MM.1S (cell line): ENCODE data around the gene MSRB1.

ENCODE experiments used
- DNase-seq: peaks from one replicate; pipeline ENCODE4 v3.0.0-alpha.2; 2015
- H2AFZ ChIP-seq: fragments of 300-600 bp; sonication (generic); 2 replicates; pipeline ENCODE4 v1.6.0; 2016; ENCODE audit warnings: antibody characterized with exemption, low read length
- H3F3A ChIP-seq: fragments of 300-600 bp; sonication (generic); 2 replicates; pipeline ENCODE4 v1.6.1; 2016; ENCODE audit warnings: mild to moderate bottlenecking, antibody characterized with exemption, low read length, moderate library complexity, mixed read lengths; ENCODE audit not compliant: insufficient read depth
- H3K27ac ChIP-seq: fragments of 300-600 bp; sonication (generic); 2 replicates; pipeline ENCODE4 v1.5.1; 2016; ENCODE audit warnings: mild to moderate bottlenecking, low read length
- H3K27me3 ChIP-seq: fragments of 300-600 bp; sonication (generic); replicated peaks from 2 replicates; pipeline ENCODE4 v1.6.0; 2016; ENCODE audit warnings: low read length; ENCODE audit not compliant: insufficient read depth
- H3K36me3 ChIP-seq: fragments of 300-600 bp; sonication (generic); replicated peaks from 2 replicates; pipeline ENCODE4 v1.6.1; 2016; ENCODE audit warnings: mild to moderate bottlenecking, low read length, mixed read lengths; ENCODE audit not compliant: insufficient read depth
- H3K4me1 ChIP-seq: fragments of 300-600 bp; sonication (generic); 2 replicates; pipeline ENCODE4 v1.6.1; 2016; ENCODE audit warnings: low read length, mixed read lengths
- H3K4me2 ChIP-seq: fragments of 300-600 bp; sonication (generic); 2 replicates; pipeline ENCODE4 v1.6.0; 2016; ENCODE audit warnings: low read depth, low read length
- H3K4me3 ChIP-seq: fragments of 300-600 bp; sonication (generic); 2 replicates; pipeline ENCODE4 v1.5.1; 2016; ENCODE audit warnings: low read length, mixed read lengths
- H3K79me2 ChIP-seq: fragments of 300-600 bp; sonication (generic); 2 replicates; pipeline ENCODE4 v1.6.1; 2016; ENCODE audit warnings: mixed run types, low read length, mixed read lengths
- H3K9ac ChIP-seq: fragments of 300-600 bp; sonication (generic); 2 replicates; pipeline ENCODE4 v1.6.1; 2016; ENCODE audit warnings: low read length, mixed read lengths
- H3K9me2 ChIP-seq: fragments of 300-600 bp; sonication (generic); replicated peaks from 2 replicates; pipeline ENCODE4 v1.6.1; 2016; ENCODE audit warnings: mild to moderate bottlenecking, low read length, mixed read lengths; ENCODE audit not compliant: insufficient read depth
- H3K9me3 ChIP-seq: fragments of 300-600 bp; sonication (generic); replicated peaks from 2 replicates; pipeline ENCODE4 v1.6.1; 2016; ENCODE audit warnings: mild to moderate bottlenecking, low read length, mixed read lengths; ENCODE audit not compliant: insufficient read depth
- H4K20me1 ChIP-seq: fragments of 300-600 bp; sonication (generic); 2 replicates; pipeline ENCODE4 v1.6.1; 2016; ENCODE audit warnings: mild to moderate bottlenecking, low read length, moderate library complexity, mixed read lengths; ENCODE audit not compliant: insufficient read depth
- CTCF ChIP-seq: fragments of 300-600 bp; sonication (generic); IDR thresholded peaks from 2 replicates; pipeline ENCODE4 v1.5.1; 2016; ENCODE audit warnings: antibody characterized with exemption, low read length, mixed read lengths
- EZH2 ChIP-seq: fragments of 300-600 bp; sonication (generic); optimal IDR thresholded peaks from 2 replicates; pipeline ENCODE3; 2017; ENCODE audit warnings: low read depth, mild to moderate bottlenecking, antibody characterized with exemption, low read length, mixed read lengths
- EZH2phosphoT487 ChIP-seq: fragments of 300-600 bp; sonication (generic); IDR thresholded peaks from 2 replicates; pipeline ENCODE4 v1.6.1; 2018; ENCODE audit warnings: antibody characterized with exemption, low read length

MSRB1 gene

GRCh38 chr16:1972490-1972877, 29.5 kb upstream of the MSRB1 start:
- TF ChIP-seq EZH2phosphoT487 (no peak), CTCF (no peak), EZH2 (no peak)
- no peak for DNase-seq
- no peaks in the 10 kb centered on the region for H3K9me3 ChIP-seq
- no peaks in the 10 kb centered on the region for H3K9me2 ChIP-seq
- peak overlapping the region; percentile 89 for H3K4me2 ChIP-seq
- peak overlapping the region; percentile 95 for H3K9ac ChIP-seq
- 0 out of 2 replicates have a peak overlapping the region, but pooled peaks have one; percentile 69 for H2AFZ ChIP-seq
- 0 out of 2 replicates have a peak, but pooled peaks cover 3% of the 10 kb centered on the region for H3K4me1 ChIP-seq
- no peaks in the 10 kb centered on the region for H3K27me3 ChIP-seq
- peak overlapping the region; percentile 55; the same call in 1 of the 2 replicates for H3K27ac ChIP-seq
- H3K79me2 ChIP-seq = peaks cover 23% of the 10 kb centered on the region
- peaks cover 4% of the 10 kb centered on the region; the same call in 1 of the 2 replicates for H3F3A ChIP-seq
- H3K4me3 ChIP-seq = peak overlapping the region; percentile 93
- H4K20me1 ChIP-seq = no peaks in the 10 kb centered on the region
- no peaks in the 10 kb centered on the region for H3K36me3 ChIP-seq

- Histone ChIP-seq H3K4me1 (0 out of 2 replicates have a peak, but pooled peaks cover 3% of the 10 kb centered on the region), H3K27me3 (no peaks in the 10 kb centered on the region), H2AFZ (peak within 1 kb of the TSS; percentile 69), H3K4me2 (peak within 1 kb of the TSS; percentile 89), H3K9ac (peak within 1 kb of the TSS; percentile 95), H3K27ac (peak within 1 kb of the TSS; percentile 55; the same call in 1 of the 2 replicates), H3K4me3 (peak within 1 kb of the TSS; percentile 93), H3K9me2 (no peaks in the 10 kb centered on the region), H4K20me1 (no peaks in the 10 kb centered on the region), H3F3A (peaks cover 4% of the 10 kb centered on the region; the same call in 1 of the 2 replicates), H3K79me2 (peaks cover 23% of the 10 kb centered on the region), H3K9me3 (no peaks in the 10 kb centered on the region), H3K36me3 (no peaks in the 10 kb centered on the region)
- TF ChIP-seq EZH2phosphoT487 (no peak), EZH2 (no peak), CTCF (no peak)
- peak; percentile 95 for DNase-seq
Measured at GRCh38 chr16:1971796-1972489, 28.9 kb upstream of the MSRB1 start, which contains the start of gene TBL3. TSS of gene TBL3 (plus strand) at chr16:1972053. CDS start at chr16:1972165, 112 bp downstream.

- Histone ChIP-seq H3K27me3 (no peaks in the 10 kb centered on the region), H4K20me1 (no peaks in the 10 kb centered on the region), H3K27ac (no peak overlapping the region), H3K4me2 (no peak overlapping the region), H3K36me3 (peaks cover 8% of the 10 kb centered on the region), H3F3A (peaks cover 18% of the 10 kb centered on the region), H3K79me2 (peaks cover 39% of the 10 kb centered on the region), H3K9me3 (no peaks in the 10 kb centered on the region), H3K4me3 (no peak overlapping the region), H3K4me1 (peaks cover 9% of the 10 kb centered on the region; the same call in 1 of the 2 replicates), H2AFZ (no peak overlapping the region), H3K9ac (no peak overlapping the region), H3K9me2 (no peaks in the 10 kb centered on the region)
- TF ChIP-seq EZH2phosphoT487 = no peak
- TF ChIP-seq CTCF = no peak
- no peak for TF ChIP-seq EZH2
- no peak for DNase-seq
Measured at GRCh38 chr16:1968146-1968953, 25.4 kb upstream of the MSRB1 start.
